Vagina (tissue), 2 donors: ENCODE measurements around the gene CAND2.

ENCODE experiments used
- CTCF ChIP-seq, 3 experiments: fragments of 450-650 bp in 2 of 3; fragments of 200-600 bp in 1 of 3; sonication (generic) in 1 of 3; IDR thresholded peaks; one replicate each; pipeline ENCODE4 v1.5.1; 2017 to 2019; ENCODE audit warnings: antibody characterized with exemption in 3 of 3, mild to moderate bottlenecking in 2 of 3, moderate library complexity in 2 of 3
- POLR2A ChIP-seq, 2 donors: fragments of 450-650 bp; IDR thresholded peaks; one replicate each; pipeline ENCODE4 v1.6.1; 2017; ENCODE audit warnings: antibody characterized with exemption in 2 of 2, mild to moderate bottlenecking in 2 of 2, moderate library complexity in 2 of 2
- POLR2AphosphoS5 ChIP-seq, 2 donors: sonication (generic); formaldehyde crosslinking; IDR thresholded peaks; one replicate each; pipeline ENCODE4 v1.9.0; 2017; ENCODE audit warnings: antibody characterized with exemption in 2 of 2, mild to moderate bottlenecking in 2 of 2, low read depth in 1 of 2; ENCODE audit not compliant: insufficient read depth in 1 of 2

- TF ChIP-seq CTCF (IDR thresholded peaks at IDR 0.05) (no peak), POLR2A (IDR thresholded peaks at IDR 0.05) (no peak), POLR2AphosphoS5 (IDR thresholded peaks at IDR 0.05; ENCODE audit: insufficient read depth in 1 of 2, low read depth in 1 of 2) (no peak)
Measured at GRCh38 chr3:12775226-12775625, 21.3 kb upstream of the CAND2 start.
